Measurements from ENCODE around the gene DNAJC25. TPM values are rescaled to one million over a fixed set of nuclear protein-coding genes. Genes with fewer than 3 reads are reported as not detected.

Gene DNAJC25
- polyA plus RNA-seq, 2 of the 4 experiments (the other 2 are of a cell fraction): 8.6 to 12.1 TPM

- Histone ChIP-seq H3K4me3 (peak within 1 kb of the TSS; percentile 99), H3K4me1 (peaks cover 8% of the 10 kb centered on the region; the same call in 2 of the 3 replicates), H3K27ac (peak within 1 kb of the TSS; percentile 97 to 98), H3K4me2 (peak within 1 kb of the TSS; percentile 91), H3K9me3 (no peaks in the 10 kb centered on the region)
- POLR2A ChIA-PET: interaction anchor here (0.6 to 1.1 kb wide), 2 partner anchors 30 to 103 kb away, joined by 3 to 10 read pairs; partner anchors contain the start of gene DNAJC25
- CTCF ChIA-PET: interaction anchor here (0.7 to 1.7 kb wide), 4 partner anchors 9 to 64 kb away, joined by 3 to 5 read pairs (median 3); no protein-coding TSS in a partner anchor
- WGBS (ENCODE audit: missing lambda C conversion rate): 6% methylated on average over 14 of the region's 61 CpGs
- 0 out of 2 replicates have a peak, but pooled peaks have one; percentile 17 for TF ChIP-seq REST (IDR thresholded peaks at IDR 0.05)
- 0 out of 2 replicates have a peak, but pooled peaks have one; percentile 22 for TF ChIP-seq PHF8 (IDR thresholded peaks at IDR 0.05; ENCODE audit: borderline replicate concordance, low read depth)
- peak; percentile 70; the same call in 1 of the 2 replicates for TF ChIP-seq E2F6 (IDR thresholded peaks at IDR 0.05; ENCODE audit: borderline replicate concordance, low read depth)
- no peak for TF ChIP-seq ESRRA (IDR thresholded peaks at IDR 0.05; ENCODE audit: borderline replicate concordance, low read length)
- TF ChIP-seq JUN (IDR thresholded peaks at IDR 0.05): peak in 1 of 2 experiments; percentile 72; a peak in 3 of 5 replicates
- TF ChIP-seq POLR2A (IDR thresholded peaks at IDR 0.05; ENCODE audit: low read length): peak; percentile 61
- no peak for TF ChIP-seq CHD4 (IDR thresholded peaks at IDR 0.05; ENCODE audit: borderline replicate concordance)
- no peak for TF ChIP-seq CBX8 (IDR thresholded peaks at IDR 0.05)
- TF ChIP-seq MAX (IDR thresholded peaks at IDR 0.05): peak; percentile 57; the same call in 1 of the 2 replicates
- peak; percentile 97 for ATAC-seq
- peak; percentile 54 to 78 for DNase-seq (ENCODE audit: low read depth in 1 of 2, low spot score in 1 of 2)
- FAIRE-seq: no peak
Measured at GRCh38 chr9:111661150-111661801, 30.1 kb downstream of the DNAJC25 start, which contains the start of gene GNG10. Gene GNG10 (plus strand): TSS chr9:111661605. CDS start chr9:111661635, 30 bp downstream.

GRCh38 chr9:111661802-111662521 lies 30.8 kb downstream of the DNAJC25 start:
- FAIRE-seq: no peak
- peaks cover 8% of the 10 kb centered on the region; the same call in 2 of the 3 replicates for H3K4me1 ChIP-seq
- ATAC-seq: peak; percentile 63 to 76
- CTCF ChIA-PET: interaction anchor here (1.1 to 1.7 kb wide), 3 partner anchors 26 to 64 kb away, joined by 3 to 5 read pairs (median 3); no protein-coding TSS in a partner anchor
- DNase-seq (ENCODE audit: low read depth in 1 of 2, low spot score in 1 of 2): peak; percentile 22 to 65
- peak overlapping the region; percentile 97 to 98 for H3K27ac ChIP-seq
- POLR2A ChIA-PET: interaction anchor here (1.1 kb wide), 1 partner anchor 103 kb away, joined by 3 read pairs; no protein-coding TSS in a partner anchor
- WGBS (ENCODE audit: missing lambda C conversion rate): 2% methylated on average over 28 of the region's 57 CpGs
- peak overlapping the region; percentile 99 for H3K4me3 ChIP-seq
- H3K4me2 ChIP-seq: peak overlapping the region; percentile 91
- H3K9me3 ChIP-seq: no peaks in the 10 kb centered on the region
- TF ChIP-seq REST (IDR thresholded peaks at IDR 0.05) (no peak), KDM1A (IDR thresholded peaks at IDR 0.05; ENCODE audit: low read depth) (no peak), PHF8 (IDR thresholded peaks at IDR 0.05; ENCODE audit: borderline replicate concordance, low read depth) (0 out of 2 replicates have a peak, but pooled peaks have one; percentile 2)
- TF ChIP-seq, protein P1, sequence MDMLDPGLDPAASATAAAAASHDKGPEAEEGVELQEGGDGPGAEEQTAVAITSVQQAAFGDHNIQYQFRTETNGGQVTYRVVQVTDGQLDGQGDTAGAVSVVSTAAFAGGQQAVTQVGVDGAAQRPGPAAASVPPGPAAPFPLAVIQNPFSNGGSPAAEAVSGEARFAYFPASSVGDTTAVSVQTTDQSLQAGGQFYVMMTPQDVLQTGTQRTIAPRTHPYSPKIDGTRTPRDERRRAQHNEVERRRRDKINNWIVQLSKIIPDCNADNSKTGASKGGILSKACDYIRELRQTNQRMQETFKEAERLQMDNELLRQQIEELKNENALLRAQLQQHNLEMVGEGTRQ (IDR thresholded peaks at IDR 0.05): no peak
